Type B pancreatic cell (in vitro differentiated cells): ENCODE data around the gene MCCC1. TPM values are rescaled to one million over a fixed set of nuclear protein-coding genes. Genes with fewer than 3 reads are reported as not detected.
"Not testable (repeated sequence)": the region's sequence is repeated elsewhere in the genome, so short reads cannot be mapped to it uniquely, and the experiment has no call there.

Experiments
- DNase-seq: peaks from one replicate; pipeline ENCODE4 v3.0.0; 2021; ENCODE audit warnings: mixed read lengths; ENCODE audit not compliant: unreplicated experiment; ENCODE audit errors: extremely low spot score
- H3K27ac Mint-ChIP-seq: 2 replicates; pipeline ENCODE4 v1.8.0; 2021; ENCODE audit warnings: mild to moderate bottlenecking, mixed read lengths
- H3K27me3 Mint-ChIP-seq: 2 replicates; pipeline ENCODE4 v1.8.0; 2021; ENCODE audit warnings: mixed read lengths
- H3K36me3 Mint-ChIP-seq: 2 replicates; pipeline ENCODE4 v1.8.0; 2021; ENCODE audit warnings: mixed read lengths
- H3K4me1 Mint-ChIP-seq: one replicate; pipeline ENCODE4 v1.8.0; 2021; ENCODE audit warnings: mixed read lengths; ENCODE audit not compliant: unreplicated experiment
- H3K4me3 Mint-ChIP-seq: 2 replicates; pipeline ENCODE4 v1.8.0; 2021; ENCODE audit warnings: mild to moderate bottlenecking, mixed read lengths
- H3K9me3 Mint-ChIP-seq: 2 replicates; pipeline ENCODE4 v1.8.0; 2021; ENCODE audit warnings: mixed read lengths
- CTCF ChIP-seq: fragments of 200-600 bp; sonication (generic); conservative IDR thresholded peaks from 2 replicates; pipeline ENCODE4 v1.5.0; 2021; ENCODE audit warnings: antibody characterized with exemption, mild to moderate bottlenecking
- total RNA-seq: library from RNA; stranded (reverse); gene quantifications from 2 replicates; pipeline ENCODE4 v1.2.1, GENCODE V29; 2021; ENCODE audit warnings: low replicate concordance

Gene MCCC1
- total RNA-seq, 1 donor from 2014 or later, result 40.9 TPM

GRCh38 chr3:183013856-183014255, 85.4 kb downstream of the MCCC1 start:
- Mint-ChIP-seq H3K4me1 (no peaks in the 10 kb centered on the region), H3K27ac (no peak overlapping the region), H3K9me3 (no peaks in the 10 kb centered on the region), H3K36me3 (peaks cover 18% of the 10 kb centered on the region), H3K4me3 (no peak overlapping the region), H3K27me3 (no peaks in the 10 kb centered on the region)
- no peak for DNase-seq
- no peak for TF ChIP-seq CTCF

DNA sequence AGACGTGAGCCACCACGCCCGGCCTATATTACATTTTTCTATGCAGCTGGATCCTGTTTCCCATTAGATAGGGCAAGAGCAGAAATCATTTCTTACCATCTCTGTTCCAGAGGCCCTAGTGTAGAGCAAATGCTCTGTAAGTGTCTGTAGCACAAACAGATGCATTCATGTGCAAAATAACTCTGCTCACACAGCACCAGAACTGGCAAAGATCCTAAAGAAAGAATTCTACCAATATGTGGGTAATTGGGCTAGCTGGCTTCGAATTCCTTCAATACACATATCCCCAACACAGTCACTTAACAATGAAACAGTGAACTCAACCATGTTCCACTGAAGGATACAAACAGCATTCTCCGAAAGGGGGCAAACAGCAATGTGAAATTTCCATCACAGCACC, 86.2 kb downstream of the MCCC1 start:
- Mint-ChIP-seq H3K27me3 (no peaks in the 10 kb centered on the region), H3K27ac (no peak overlapping the region)
- TF ChIP-seq CTCF, result no peak

GRCh38 chr3:183008800-183009199, 90.5 kb downstream of the MCCC1 start:
- Mint-ChIP-seq H3K27ac (no peak overlapping the region), H3K4me1 (no peaks in the 10 kb centered on the region), H3K27me3 (no peaks in the 10 kb centered on the region), H3K9me3 (no peaks in the 10 kb centered on the region), H3K36me3 (peaks cover 5% of the 10 kb centered on the region), H3K4me3 (no peak overlapping the region)
- DNase-seq, result no peak
- no peak for TF ChIP-seq CTCF

More for the DNA sequence above, 86.2 kb downstream of the MCCC1 start:
- peaks cover 13% of the 10 kb centered on the region for H3K36me3 Mint-ChIP-seq
- H3K9me3 Mint-ChIP-seq, result no peaks in the 10 kb centered on the region
- no peak for DNase-seq
- H3K4me3 Mint-ChIP-seq, result no peak overlapping the region
- H3K4me1 Mint-ChIP-seq, result no peaks in the 10 kb centered on the region

GRCh38 chr3:183008303-183008702, 91.0 kb downstream of the MCCC1 start:
- Mint-ChIP-seq H3K4me1 (no peaks in the 10 kb centered on the region), H3K36me3 (peaks cover 5% of the 10 kb centered on the region), H3K4me3 (no peak overlapping the region), H3K9me3 (no peaks in the 10 kb centered on the region), H3K27ac (no peak overlapping the region), H3K27me3 (no peaks in the 10 kb centered on the region)
- DNase-seq, result no peak
- TF ChIP-seq CTCF, result no peak

GRCh38 chr3:183006396-183007002, 92.8 kb downstream of the MCCC1 start:
- H3K27ac Mint-ChIP-seq, result no peak overlapping the region
- no peak for TF ChIP-seq CTCF
- H3K9me3 Mint-ChIP-seq, result no peaks in the 10 kb centered on the region
- no peaks in the 10 kb centered on the region for H3K27me3 Mint-ChIP-seq
- DNase-seq, result no peak
- no peaks in the 10 kb centered on the region for H3K4me1 Mint-ChIP-seq
- no peak overlapping the region for H3K4me3 Mint-ChIP-seq
- H3K36me3 Mint-ChIP-seq, result no peaks in the 10 kb centered on the region

DNA sequence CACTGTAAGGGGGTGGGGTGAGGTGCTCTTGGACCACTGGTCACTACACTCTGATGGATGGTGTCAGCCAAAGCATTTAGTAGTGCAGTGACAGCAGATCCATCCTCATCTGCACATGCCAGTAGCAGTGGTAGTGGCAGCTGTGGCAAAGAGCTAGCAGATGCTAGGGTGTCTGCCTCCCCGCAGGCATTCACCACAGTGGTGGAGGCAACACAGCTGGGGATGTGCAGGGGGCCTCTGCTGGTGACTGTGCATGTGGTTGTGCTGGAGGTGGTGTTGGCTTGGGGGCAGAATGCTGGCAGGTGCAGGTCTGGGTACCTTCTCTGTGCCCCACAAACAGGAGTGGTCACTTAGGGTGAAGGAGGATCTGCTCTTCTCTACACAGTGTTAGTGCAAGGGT, 99.5 kb downstream of the MCCC1 start:
- no peak for DNase-seq
- Mint-ChIP-seq H3K4me1 (no peaks in the 10 kb centered on the region), H3K4me3 (no peak overlapping the region), H3K27me3 (no peaks in the 10 kb centered on the region), H3K36me3 (no peaks in the 10 kb centered on the region), H3K27ac (no peak overlapping the region), H3K9me3 (peaks cover 4% of the 10 kb centered on the region)
- no peak for TF ChIP-seq CTCF

GRCh38 chr3:182993486-182994201, 105.7 kb downstream of the MCCC1 start:
- H3K4me1 Mint-ChIP-seq, DNase-seq, H3K36me3 Mint-ChIP-seq, H3K4me3 Mint-ChIP-seq, H3K27ac Mint-ChIP-seq, H3K9me3 Mint-ChIP-seq, H3K27me3 Mint-ChIP-seq: not testable (repeated sequence)
